GM20431 (cell line): ENCODE results near the gene DNAJB12.
"Not testable (repeated sequence)": the region's sequence is repeated elsewhere in the genome, so short reads cannot be mapped to it uniquely, and the experiment has no call there.

Source experiments
- in situ Hi-C: fragments of 300-500 bp; cut with MseI, MboI; formaldehyde crosslinking; loops from one replicate; pipeline ENCODE4 v1.15.0; 2020; ENCODE audit warnings: low sequenced_read_pairs; ENCODE audit not compliant: unreplicated experiment

The DNAJB12 gene

GRCh38 chr10:72354356-72355213 is at the start of gene DNAJB12:
TSS of gene DNAJB12 (minus strand) at chr10:72354919. CDS start at chr10:72354897, 22 bp downstream.
- in situ Hi-C loops = no loop called here

DNA sequence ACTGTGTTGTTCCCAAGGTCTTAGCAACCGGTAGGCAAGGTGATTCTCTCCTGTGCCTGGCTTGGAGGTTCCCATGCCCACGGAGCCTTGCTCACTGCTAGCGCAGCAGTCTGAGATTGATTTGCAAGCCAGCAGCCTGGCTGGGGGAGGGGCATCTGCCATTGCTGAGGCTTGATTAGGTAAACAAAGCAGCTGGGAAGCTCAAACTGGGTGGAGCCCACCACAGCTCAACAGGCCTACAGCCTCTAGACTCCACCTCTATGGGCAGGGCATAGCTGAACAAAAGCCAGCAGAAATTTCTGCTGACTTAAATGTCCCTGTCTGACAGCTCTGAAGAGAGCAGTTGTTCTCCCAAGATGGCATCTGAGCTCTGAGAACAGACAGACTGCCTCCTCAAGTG is 40.9 kb upstream of the DNAJB12 start:
- in situ Hi-C loops = not testable (repeated sequence)

DNA sequence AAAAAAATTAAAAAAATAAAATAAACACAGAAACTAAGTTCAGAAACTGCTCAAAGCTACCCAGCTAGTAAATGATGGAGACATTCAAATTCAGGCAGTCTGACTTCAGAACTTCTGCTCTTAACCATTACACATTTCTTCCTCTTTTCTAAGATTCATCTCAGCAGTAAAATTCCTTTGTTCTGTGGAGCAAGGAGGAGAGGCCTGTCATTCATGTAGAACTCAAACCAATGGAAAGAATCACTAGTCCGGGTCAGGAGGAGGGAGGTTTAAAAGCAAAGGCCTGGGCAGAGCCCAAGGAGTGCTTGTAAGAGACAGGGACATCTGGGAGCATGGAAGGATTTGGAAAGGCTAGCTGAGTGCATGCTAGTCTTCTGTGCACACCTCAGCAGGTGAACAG is 37.9 kb upstream of the DNAJB12 start:
- in situ Hi-C loops = no loop called here

DNA sequence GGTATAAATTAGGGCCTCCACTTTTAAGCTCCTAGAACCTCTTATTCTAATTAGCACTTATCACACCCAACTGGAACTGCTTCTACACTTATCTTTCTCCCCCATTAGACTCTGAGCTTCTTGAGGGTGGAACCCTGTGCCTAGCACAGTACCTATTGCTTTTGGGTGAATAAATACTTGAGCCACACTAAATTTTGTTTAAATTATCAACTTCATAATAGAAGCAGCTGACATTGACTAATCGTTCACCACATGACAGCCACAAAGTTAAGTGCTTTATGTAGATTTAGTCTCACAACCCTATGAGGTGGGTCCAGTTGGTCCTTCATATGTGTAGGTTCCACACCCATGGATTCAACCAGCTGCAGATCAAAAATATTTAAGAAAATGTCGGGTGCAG is 36.0 kb upstream of the DNAJB12 start:
- in situ Hi-C loops = no loop called here

DNA sequence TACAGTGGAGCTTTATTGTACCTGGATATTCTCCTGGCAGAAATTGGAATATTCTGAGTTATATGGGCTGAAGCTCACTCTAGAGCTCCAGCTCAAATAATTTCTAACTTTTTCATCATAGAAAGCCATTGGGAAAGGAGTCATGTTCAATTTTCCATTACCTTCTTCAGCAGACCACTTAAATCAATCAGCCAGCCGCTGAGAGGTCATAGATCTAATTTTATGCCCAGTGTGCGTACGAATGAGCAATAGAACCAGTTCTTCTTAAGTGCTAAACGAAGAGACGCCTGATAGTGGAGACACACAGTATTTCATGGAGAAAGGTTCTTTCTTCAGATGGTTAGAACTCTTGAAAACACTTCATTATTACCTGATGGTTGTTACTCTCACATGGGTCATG is 35.0 kb upstream of the DNAJB12 start:
- in situ Hi-C loops = no loop called here

DNA sequence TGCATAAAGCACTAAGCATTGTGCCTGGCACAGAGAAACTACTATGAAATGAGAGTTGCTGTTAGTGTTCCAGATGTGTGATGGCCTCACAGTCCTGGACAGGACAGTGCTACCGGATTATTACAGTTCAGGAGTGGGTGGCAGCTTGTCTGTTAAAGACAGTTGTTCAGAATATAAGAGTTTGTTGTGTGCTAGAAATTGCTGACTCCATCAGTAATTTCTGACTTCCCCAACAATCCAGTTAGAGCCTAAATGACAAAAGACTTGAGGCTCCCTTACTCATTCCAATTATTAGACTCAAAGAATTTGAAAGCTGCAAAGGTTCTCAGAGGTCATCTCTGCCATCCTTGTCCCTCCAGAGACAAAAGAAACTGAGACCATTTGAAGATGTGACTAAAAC is 34.3 kb upstream of the DNAJB12 start:
- in situ Hi-C loops = no loop called here

DNA sequence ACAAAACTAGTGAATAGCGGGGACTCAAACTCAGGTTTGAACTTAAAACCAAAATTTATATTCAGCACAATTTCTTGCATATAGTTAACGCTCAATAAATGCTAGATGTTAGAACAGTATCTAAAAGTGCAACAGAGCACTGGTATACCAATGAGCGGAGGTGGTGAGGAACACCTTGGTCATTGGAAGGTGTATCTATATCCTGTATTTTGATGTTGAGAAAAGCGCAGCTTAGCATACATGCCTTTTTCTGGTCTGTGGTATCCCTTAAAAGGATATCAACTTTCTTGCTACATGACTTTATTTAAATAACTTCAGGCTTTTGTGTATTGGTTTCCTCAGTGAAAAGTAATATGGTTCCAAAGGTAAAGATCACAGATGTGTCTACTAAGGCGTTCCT is 33.3 kb upstream of the DNAJB12 start:
- in situ Hi-C loops = no loop called here

DNA sequence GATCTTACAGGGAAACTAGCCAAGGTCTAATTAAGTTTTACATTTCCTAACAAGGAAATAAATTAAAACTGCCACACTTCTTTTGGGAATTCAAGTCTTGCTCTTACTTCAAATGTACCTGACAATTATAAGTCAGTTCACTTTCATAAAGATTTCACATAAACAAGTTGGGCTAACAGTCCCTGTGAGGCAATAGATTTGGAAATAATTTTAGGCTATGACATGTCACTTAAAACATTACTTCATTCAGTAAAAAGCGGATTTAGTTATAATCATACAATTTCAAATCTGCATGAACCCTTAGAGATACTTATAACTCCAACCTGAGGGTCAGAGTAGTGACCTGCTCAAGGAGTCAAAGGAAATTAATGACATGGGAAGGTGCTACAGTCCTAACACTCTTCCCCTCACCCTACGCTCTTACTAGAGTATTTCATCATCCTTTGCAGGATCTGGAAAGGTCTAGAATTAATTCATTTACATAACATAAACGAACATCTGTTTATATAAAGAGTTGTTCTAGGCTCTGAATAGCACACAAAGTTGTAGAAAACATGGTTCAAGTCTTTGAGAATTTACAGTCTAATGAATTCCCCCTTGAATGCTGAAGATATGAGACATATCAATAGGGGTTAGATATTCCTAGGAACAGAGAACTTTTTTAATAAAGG is 32.3 kb upstream of the DNAJB12 start:
- in situ Hi-C loops = no loop called here

DNA sequence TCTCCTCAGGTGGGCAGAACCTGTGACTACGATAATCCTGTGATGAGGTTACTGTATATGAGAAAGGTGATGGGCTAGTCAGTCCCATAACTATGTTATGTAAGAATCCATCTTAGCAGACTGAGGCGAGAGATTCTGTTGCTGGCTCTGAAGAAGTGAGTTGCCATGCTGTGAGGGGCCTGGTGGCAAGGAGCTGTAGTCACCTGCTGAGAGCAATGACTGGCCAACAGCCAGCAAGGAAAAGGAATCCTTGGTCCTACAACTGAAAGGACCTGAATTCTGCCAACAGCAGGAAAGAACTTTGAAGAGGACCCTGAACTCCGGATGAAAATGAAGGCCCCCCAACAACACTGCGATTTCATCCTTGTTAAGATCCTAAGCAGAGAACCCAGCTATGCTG is 31.0 kb upstream of the DNAJB12 start:
- in situ Hi-C loops = no loop called here

GRCh38 chr10:72384982-72385381 is 30.3 kb upstream of the DNAJB12 start:
- in situ Hi-C loops = not testable (repeated sequence)

DNA sequence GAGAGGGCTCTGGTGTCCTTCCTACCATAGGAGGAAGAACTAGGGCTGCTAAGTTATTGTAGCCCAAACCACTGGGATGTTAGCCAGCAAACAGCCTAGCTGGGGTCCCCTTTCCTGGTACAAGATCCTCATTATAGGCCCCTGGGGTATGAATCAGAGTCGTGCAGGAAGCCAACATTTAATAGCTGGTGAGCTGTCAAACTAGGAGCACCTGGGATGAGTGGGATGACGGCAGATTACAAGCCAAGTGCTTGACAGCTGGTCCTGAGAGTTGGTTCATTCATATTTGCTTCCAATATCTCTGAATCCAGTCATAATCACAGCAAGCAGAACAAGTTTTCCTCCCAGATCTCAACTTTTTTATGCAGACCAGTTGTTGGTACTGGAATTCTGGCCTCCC is 25.1 kb upstream of the DNAJB12 start:
- in situ Hi-C loops = no loop called here

DNA sequence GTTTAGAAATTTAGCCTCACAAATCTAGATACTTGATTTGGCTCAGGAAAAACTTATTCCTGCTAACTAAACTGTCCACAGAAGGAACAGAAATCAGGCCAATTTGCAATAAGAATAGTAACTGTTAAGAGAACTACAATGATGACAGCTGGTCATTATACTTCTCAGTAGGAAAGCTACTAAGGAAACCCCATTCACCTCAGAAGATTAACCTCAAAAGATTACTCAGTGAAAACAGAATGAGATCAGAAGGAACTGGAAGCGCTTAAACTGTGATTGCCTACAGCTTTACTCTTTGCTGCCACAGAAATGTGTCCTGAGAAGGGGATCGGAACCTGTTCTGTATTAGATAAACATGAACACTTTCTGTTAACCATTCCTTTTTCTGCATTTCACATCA is 24.3 kb upstream of the DNAJB12 start:
- in situ Hi-C loops = no loop called here

- in situ Hi-C loops = no loop called here
These were observed 20.9 kb upstream of the DNAJB12 start for GRCh38 chr10:72375585-72375984.

DNA sequence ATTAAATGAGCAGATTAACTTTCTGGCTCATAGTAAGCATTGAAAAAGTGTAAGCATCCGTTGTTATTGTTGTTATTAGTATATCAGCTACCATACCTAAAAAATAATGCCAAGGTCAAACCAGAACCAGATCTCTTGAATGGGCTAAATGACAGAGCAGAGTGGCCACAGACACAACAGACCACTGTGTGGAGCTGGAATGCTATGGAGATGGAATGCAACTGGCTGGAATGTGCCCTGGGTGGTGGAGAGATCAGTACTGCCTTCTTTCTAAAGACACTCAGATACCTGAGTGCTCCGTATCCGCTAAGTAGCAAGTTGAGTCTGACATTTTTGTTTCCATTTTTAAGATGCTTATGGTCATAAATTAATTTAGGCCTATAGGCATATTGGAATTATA is 20.5 kb upstream of the DNAJB12 start:
- in situ Hi-C loops = no loop called here

DNA sequence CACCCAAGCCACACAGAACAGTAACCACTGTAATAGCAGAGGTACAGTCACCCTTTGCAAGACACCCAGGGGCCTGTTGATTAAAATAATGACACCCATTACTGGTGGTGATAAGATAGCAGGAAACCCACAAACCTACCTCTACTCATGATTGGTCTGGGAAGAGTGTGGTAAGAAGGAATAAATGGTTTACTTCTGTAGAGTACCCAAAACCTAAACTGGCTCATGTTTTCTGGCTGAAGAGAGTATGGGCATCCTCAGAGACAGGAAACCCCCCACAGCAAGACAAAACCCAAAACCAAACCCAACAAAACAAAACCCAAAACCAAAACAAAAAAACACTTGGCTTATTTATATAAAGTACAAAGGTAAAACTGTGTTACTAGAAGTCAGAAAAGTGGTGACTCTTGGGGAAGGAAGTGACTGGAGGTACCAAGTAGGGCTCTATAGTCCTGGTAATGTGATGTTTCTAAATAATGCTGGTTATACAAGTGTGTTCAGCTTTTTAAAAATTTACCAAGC is 15.5 kb upstream of the DNAJB12 start:
- in situ Hi-C loops = no loop called here

DNA sequence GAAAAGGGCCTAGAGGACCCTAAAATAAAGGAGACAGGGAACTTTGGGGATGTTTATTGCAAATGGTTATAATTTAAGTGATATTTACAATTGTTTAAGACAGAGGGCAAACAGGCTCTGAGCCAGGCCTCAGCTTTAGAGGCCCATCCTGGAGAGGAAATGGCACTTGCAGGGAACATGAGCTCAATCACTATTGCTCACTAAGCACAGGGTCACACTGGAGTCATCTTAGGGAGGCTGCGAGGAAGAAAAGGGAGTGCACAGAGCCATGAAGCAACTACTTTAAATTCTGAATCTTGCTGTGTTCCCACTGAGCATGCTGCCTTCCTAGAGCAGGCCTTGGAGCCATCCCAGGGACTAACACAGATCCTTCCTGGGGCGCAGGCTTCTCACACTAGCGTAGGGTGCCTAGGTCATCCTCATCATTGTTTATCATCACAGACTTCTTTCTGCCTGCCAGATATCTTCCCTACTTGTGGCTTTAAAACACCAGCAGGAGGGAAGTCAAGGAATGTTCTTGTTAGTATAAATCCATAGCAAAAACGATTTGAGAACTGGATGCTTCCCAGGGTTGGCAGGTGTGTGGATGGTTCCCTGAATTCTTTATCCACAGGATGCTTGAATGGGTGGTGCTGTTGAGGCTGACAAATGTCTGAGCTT is 12.7 kb upstream of the DNAJB12 start:
- in situ Hi-C loops = loop anchor here (10.0 kb wide), 1 partner anchor 467 kb away; no protein-coding TSS in a partner anchor

DNA sequence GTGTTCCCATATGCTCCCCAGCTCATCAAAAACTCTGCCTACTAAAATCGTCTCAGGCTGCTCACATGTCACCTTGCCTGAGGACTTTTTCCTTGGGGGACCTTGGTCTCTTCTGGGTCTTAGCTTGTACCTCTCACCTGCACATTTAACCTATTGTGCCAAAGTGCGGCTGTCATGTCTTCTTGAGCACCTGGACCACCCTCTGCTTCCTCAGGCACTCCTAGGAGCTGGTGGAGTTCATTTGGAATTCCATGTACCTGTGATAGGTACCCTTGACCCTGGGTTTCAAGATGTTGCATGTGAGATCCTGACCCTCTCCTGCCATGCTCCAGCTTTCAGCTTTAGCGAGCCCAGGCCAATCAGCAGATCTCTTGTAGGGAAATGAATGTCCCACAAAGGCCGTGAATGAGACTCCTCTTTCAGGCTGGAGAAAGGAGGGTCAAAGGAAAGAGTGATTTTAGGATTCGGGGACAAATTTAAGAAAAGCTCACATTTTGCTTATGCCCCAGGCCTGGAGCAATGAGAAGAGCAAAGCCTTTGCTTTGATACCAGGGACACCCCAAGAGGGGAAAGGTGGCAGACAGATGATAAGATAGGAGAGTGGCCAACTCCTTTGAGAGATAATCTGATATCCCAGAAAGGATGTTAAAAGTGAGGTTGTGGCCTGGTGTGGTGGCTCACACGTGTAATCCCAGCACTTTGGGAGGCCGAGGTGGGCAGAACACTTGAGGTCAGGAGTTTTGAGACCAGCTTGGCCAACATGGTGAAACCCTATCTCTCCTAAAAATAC is 10.6 kb upstream of the DNAJB12 start:
- in situ Hi-C loops = loop anchor here (10.0 kb wide), 1 partner anchor 470 kb away; no protein-coding TSS in a partner anchor

DNA sequence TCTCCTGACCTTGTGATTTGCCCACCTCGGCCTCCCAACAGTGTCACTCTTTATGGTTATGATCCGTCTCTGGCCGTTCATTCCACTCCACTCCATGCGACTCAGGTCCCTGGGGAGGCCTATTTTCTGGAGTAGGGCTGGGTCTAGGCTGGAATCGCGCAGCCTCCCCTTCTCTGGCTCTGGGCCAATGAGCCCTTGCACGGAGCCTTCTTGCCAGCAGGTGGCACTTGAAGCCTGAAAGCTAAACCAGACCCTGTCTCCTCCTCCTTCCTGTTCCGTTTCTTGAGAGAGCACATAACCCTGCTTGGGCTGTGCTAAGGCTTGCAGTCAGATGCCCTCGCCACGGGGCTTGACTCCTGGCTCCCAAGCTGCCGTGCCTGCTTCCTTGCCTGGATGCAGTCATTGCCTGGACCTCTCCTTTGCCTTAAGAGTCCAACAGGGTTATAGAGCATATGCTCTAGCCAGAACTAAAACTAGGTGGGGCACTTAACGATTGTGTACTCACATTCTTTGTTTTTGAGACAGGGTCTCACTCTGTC is 9.6 kb upstream of the DNAJB12 start:
- in situ Hi-C loops = loop anchor here (10.0 kb wide), 1 partner anchor 470 kb away; no protein-coding TSS in a partner anchor

GRCh38 chr10:72356987-72357386 is 2.3 kb upstream of the DNAJB12 start:
- in situ Hi-C loops = no loop called here

GRCh38 chr10:72356115-72356514 is 1.4 kb upstream of the DNAJB12 start:
- in situ Hi-C loops = no loop called here
